LNCaP clone FGC (cell line): ENCODE data around the gene AHNAK2.

Experiments used
- DNase-seq: peaks from one replicate; pipeline ENCODE4 v3.0.0-alpha.2; 2011; ENCODE audit warnings: low read depth
- H3K4me3 ChIP-seq: 2 replicates; pipeline ENCODE4 v1.5.1; 2011; ENCODE audit warnings: mild to moderate bottlenecking, low read depth, low read length, control low read depth
- TF ChIP-seq, protein P1 (sequence below): IDR thresholded peaks from 2 replicates; pipeline ENCODE4 v1.5.1; 2012; ENCODE audit warnings: mild to moderate bottlenecking; ENCODE audit not compliant: control insufficient read depth, insufficient read depth; ENCODE audit errors: extremely low read depth

AHNAK2 gene

DNA sequence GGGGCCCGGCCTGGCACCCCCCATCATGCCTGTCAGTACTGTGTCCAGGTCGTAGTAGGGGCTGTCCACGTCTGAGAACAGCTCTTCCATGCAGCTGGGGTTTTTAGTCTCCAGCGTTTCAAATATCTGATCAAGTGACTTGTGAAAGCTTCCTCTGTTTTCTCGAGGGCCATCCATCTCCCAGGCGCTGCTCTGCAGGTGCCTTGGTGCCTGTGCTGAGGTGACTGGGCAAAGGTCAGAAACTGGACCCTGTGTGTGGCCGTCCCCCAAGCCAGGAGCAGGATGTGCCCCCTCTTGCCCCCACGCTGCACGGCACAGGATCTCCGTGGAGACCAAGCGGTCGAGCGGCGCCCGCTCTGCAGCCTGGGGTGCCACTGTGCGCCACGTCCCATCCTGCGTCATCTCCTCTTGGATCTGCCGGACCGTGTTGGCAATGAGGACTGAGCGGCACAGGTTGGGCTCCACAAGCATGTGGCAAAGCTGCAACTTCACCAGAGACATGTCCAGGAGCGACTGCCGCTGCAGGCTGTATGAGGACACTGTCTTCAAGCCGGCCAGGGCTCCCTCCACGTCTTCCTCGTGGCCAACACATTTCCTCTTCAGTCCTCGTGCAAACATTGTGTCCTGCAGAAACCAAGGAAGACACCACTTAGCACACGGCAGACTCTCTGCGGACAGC lies 33.3 kb upstream of the AHNAK2 start:
- no peak for DNase-seq
- no peak overlapping the region for H3K4me3 ChIP-seq
- TF ChIP-seq, protein P1, sequence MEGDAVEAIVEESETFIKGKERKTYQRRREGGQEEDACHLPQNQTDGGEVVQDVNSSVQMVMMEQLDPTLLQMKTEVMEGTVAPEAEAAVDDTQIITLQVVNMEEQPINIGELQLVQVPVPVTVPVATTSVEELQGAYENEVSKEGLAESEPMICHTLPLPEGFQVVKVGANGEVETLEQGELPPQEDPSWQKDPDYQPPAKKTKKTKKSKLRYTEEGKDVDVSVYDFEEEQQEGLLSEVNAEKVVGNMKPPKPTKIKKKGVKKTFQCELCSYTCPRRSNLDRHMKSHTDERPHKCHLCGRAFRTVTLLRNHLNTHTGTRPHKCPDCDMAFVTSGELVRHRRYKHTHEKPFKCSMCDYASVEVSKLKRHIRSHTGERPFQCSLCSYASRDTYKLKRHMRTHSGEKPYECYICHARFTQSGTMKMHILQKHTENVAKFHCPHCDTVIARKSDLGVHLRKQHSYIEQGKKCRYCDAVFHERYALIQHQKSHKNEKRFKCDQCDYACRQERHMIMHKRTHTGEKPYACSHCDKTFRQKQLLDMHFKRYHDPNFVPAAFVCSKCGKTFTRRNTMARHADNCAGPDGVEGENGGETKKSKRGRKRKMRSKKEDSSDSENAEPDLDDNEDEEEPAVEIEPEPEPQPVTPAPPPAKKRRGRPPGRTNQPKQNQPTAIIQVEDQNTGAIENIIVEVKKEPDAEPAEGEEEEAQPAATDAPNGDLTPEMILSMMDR: no peak

DNA sequence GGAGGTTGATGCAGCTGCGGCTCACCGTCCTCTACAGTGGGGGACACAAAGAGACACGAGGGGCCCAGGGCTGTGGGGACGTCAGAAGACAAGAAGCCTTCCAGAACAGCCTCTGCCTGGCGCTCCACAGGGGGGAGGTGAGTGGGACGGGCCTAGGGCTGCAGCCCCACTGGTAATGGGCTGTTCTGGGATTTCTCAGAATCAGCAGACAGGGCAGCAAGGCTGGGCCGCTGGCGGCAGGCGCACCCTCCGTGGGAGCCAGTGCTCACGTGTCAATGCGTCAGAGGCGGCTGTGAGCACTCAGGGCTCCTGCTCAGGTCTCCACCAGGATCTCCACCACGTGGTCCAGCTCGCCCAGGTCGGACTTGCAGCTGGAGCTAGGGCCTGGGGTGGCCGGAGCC lies 32.7 kb upstream of the AHNAK2 start:
- no peak overlapping the region for H3K4me3 ChIP-seq
- DNase-seq: no peak
- TF ChIP-seq, protein P1: no peak

DNA sequence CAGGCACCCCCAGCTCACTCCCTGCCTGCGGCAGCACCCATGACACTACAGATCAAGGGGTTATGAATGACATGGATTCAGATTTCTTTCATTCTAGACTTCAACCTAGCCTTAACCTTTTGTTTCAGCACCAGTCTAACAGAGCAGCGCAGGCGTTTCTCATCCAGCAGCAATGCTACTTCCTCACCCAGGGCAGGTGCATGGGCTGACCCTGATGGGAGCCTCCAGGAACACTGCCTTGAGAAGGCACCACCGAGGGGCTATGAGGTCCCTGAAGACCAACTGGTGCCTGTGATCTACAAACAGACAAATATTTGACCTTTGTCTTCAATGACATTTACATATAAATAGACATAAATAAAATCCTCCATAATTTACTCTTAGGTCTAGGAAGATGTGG lies 31.9 kb upstream of the AHNAK2 start:
- no peak for DNase-seq
- TF ChIP-seq, protein P1: no peak
- H3K4me3 ChIP-seq: no peak overlapping the region

DNA sequence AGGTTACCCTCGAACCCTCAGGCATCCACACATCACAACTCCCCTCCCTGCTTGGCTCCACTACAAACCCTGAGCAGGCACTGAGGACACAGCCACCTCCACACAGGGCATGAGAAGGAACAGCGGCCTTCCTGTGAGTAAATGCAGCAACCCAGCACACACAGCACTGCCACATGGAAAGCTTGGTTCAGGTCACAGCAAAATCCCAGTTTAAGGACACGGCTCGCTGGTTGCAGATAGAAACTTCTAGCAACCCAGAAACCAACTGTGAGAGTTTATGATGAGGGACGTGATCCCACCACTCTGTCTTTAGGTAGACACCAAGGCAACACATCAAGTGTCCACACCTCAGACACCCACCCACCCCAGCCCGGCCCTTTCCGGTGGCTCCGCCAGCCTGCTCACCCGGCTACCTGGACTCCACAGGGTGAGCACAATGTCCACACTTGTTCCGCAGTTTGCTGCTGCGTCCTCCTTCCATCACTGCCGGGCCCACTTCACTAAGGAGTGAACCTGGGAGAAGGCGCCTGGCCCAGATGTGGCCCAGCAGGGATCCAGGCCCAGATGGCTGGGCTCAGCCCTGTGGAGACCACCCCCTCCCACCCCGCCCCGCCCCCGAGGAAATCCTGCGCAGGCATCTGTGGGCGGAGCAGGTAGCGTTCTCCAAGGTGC lies 29.6 kb upstream of the AHNAK2 start:
- TF ChIP-seq, protein P1: no peak
- DNase-seq: no peak
- H3K4me3 ChIP-seq: no peak overlapping the region

DNA sequence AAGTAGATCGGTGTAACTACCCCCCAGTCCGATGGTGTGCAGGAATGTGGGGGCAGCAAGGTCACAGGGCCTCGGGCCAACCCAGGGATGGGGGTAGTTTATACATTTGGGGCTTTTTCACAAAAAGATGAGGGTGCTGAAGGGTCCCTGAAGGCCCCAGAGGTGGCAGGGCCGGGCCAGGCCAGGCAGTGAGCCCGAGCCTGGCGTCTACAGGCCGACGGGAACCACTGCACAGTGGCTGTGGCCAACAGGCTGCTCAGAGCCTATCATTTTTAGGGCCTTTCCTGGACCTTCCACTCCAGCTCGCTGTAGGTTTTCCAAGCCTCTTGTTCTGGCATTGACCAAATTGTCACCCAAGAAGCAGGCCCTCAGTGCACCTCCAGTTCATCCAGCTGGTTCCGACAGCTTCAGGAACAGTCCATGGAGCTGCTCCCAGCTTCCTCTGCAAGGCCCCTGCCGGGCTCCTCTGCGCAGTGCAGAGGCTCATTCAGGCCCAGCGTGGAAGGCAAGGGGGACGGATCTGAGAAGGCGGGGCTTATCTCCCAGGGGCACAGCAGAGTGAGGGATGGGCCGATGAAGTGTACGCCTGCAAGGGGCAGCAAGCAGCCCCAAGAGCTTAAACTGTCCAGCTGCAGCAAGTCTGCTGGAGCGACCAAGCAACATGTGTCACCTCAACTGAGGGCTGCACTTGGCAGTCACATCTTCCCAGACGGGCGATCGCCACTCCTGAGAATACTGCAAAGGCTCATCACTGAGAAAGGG lies 28.8 kb upstream of the AHNAK2 start:
- no peak for DNase-seq
- H3K4me3 ChIP-seq: no peak overlapping the region
- TF ChIP-seq, protein P1: no peak

DNA sequence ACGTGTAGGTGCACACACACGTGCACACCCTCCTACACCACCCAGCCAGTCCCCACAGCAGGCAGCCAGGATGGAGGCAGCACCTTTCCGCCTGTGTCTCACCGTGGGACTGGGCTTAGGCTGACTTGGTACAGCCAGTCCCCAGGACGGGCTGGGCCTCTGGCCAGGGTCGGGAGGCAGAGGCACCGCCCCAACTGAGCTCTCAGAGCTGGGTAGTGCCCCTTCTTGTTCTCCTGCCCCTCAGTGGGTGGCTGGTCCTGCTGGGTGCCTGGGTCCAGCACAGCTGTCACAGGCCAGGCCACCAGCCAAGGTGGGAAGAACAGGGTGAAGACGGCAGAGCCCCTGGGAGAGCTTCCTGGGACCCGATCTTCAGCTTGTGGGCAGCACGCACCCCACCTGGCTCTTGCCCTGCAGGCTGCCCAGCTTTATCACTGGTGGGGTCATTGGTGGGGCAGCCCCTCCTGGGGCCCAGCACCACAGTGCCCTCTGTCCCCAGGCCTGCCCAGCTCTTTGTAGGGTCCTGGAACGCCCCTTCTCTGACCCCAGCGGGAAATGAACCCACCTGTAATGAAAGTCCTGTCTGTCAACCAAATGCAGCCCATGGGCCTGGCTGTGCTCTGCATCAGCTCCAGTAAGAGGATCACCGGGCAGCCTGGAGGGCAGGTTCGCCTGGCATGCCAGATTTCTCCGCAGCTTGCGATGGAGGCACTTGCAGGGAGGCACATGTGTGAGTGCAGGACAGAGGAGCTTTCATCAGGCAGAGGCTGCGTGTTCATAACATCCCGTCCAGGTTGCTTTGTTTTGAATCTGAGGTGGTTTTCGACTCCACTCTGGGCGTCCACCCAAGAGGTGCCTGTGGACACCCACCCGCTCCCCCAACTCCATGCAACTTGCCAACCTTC lies 28.0 kb upstream of the AHNAK2 start:
- DNase-seq: no peak
- TF ChIP-seq, protein P1: no peak
- no peak overlapping the region for H3K4me3 ChIP-seq
